Measurements from ENCODE around the gene ACAA1. TPM values are rescaled to one million over a fixed set of nuclear protein-coding genes. Genes with fewer than 3 reads are reported as not detected.

Gene ACAA1
- total and polyA plus RNA-seq, 2 experiments from 2014 or later, result 141 to 250 TPM

GRCh38 chr3:38129058-38129457 is 7.9 kb downstream of the ACAA1 start:
- Histone ChIP-seq H3K4me1 (ENCODE audit: insufficient read depth) (peaks cover 32% of the 10 kb centered on the region), H3K4me2 (no peak overlapping the region), H4K20me1 (ENCODE audit: insufficient read depth, poor library complexity, severe bottlenecking) (peaks cover 9% of the 10 kb centered on the region), H2AFZ (no peak overlapping the region), H3K27me3 (no peaks in the 10 kb centered on the region), H3K4me3 (no peak overlapping the region), H3K36me3 (replicated peaks; ENCODE audit: insufficient read depth, low read depth) (no peaks in the 10 kb centered on the region), H3K9me3 (ENCODE audit: low read depth) (no peaks in the 10 kb centered on the region), H3K79me2 (peaks cover 36% of the 10 kb centered on the region), H3K27ac (peak overlapping the region; percentile 50), H3K9me2 (replicated peaks; ENCODE audit: insufficient read depth) (no peaks in the 10 kb centered on the region)
- DNase-seq (ENCODE audit: low spot score), result no peak
- WGBS (ENCODE audit: low lambda C conversion rate, missing lambda C conversion rate), result over 99% methylated on average over 5 of the region's 5 CpGs
- TF ChIP-seq, protein P1, sequence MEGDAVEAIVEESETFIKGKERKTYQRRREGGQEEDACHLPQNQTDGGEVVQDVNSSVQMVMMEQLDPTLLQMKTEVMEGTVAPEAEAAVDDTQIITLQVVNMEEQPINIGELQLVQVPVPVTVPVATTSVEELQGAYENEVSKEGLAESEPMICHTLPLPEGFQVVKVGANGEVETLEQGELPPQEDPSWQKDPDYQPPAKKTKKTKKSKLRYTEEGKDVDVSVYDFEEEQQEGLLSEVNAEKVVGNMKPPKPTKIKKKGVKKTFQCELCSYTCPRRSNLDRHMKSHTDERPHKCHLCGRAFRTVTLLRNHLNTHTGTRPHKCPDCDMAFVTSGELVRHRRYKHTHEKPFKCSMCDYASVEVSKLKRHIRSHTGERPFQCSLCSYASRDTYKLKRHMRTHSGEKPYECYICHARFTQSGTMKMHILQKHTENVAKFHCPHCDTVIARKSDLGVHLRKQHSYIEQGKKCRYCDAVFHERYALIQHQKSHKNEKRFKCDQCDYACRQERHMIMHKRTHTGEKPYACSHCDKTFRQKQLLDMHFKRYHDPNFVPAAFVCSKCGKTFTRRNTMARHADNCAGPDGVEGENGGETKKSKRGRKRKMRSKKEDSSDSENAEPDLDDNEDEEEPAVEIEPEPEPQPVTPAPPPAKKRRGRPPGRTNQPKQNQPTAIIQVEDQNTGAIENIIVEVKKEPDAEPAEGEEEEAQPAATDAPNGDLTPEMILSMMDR (IDR thresholded peaks at IDR 0.05; ENCODE audit: poor library complexity), result no peak
- no peak for TF ChIP-seq EZH2phosphoT487 (IDR thresholded peaks at IDR 0.05; ENCODE audit: low read depth, severe bottlenecking, unreplicated experiment)

GRCh38 chr3:38128303-38128655 is 8.6 kb downstream of the ACAA1 start:
- no peak for TF ChIP-seq EZH2 (IDR thresholded peaks at IDR 0.05; ENCODE audit: borderline replicate concordance)
- no peak for TF ChIP-seq EZH2phosphoT487 (IDR thresholded peaks at IDR 0.05; ENCODE audit: low read depth, severe bottlenecking, unreplicated experiment)
- TF ChIP-seq, protein P1 (IDR thresholded peaks at IDR 0.05; ENCODE audit: poor library complexity), result no peak
- no peak overlapping the region for H3K4me3 ChIP-seq
- H3K27ac ChIP-seq, result no peak overlapping the region
- no peaks in the 10 kb centered on the region for H3K9me3 ChIP-seq (ENCODE audit: low read depth)
- H3K4me2 ChIP-seq, result no peak overlapping the region
- no peaks in the 10 kb centered on the region for H3K36me3 ChIP-seq (replicated peaks; ENCODE audit: insufficient read depth, low read depth)
- H3K79me2 ChIP-seq, result peaks cover 36% of the 10 kb centered on the region
- H2AFZ ChIP-seq, result no peak overlapping the region
- no peaks in the 10 kb centered on the region for H3K27me3 ChIP-seq
- H3K4me1 ChIP-seq (ENCODE audit: insufficient read depth), result peaks cover 28% of the 10 kb centered on the region
- DNase-seq (ENCODE audit: low spot score), result no peak
- peaks cover 9% of the 10 kb centered on the region for H4K20me1 ChIP-seq (ENCODE audit: insufficient read depth, poor library complexity, severe bottlenecking)
- H3K9me2 ChIP-seq (replicated peaks; ENCODE audit: insufficient read depth), result no peaks in the 10 kb centered on the region
- WGBS (ENCODE audit: low lambda C conversion rate, missing lambda C conversion rate), result 91% methylated on average over 1 of the region's 1 CpG

- no peak overlapping the region for H2AFZ ChIP-seq
- no peak overlapping the region for H3K27ac ChIP-seq
- H3K9me2 ChIP-seq (replicated peaks; ENCODE audit: insufficient read depth), result no peaks in the 10 kb centered on the region
- peaks cover 24% of the 10 kb centered on the region for H3K4me1 ChIP-seq (ENCODE audit: insufficient read depth)
- H3K9me3 ChIP-seq (ENCODE audit: low read depth), result no peaks in the 10 kb centered on the region
- H3K4me2 ChIP-seq, result no peak overlapping the region
- no peaks in the 10 kb centered on the region for H3K27me3 ChIP-seq
- peaks cover 34% of the 10 kb centered on the region for H3K79me2 ChIP-seq
- DNase-seq (ENCODE audit: low spot score), result no peak
- no peak overlapping the region for H3K4me3 ChIP-seq
- WGBS (ENCODE audit: low lambda C conversion rate, missing lambda C conversion rate), result 95% methylated on average over 4 of the region's 4 CpGs
- TF ChIP-seq, protein P1 (IDR thresholded peaks at IDR 0.05; ENCODE audit: poor library complexity), result no peak
- TF ChIP-seq EZH2phosphoT487 (IDR thresholded peaks at IDR 0.05; ENCODE audit: low read depth, severe bottlenecking, unreplicated experiment) (no peak), EZH2 (IDR thresholded peaks at IDR 0.05; ENCODE audit: borderline replicate concordance) (no peak)
- H3K36me3 ChIP-seq (replicated peaks; ENCODE audit: insufficient read depth, low read depth), result no peaks in the 10 kb centered on the region
- peaks cover 9% of the 10 kb centered on the region for H4K20me1 ChIP-seq (ENCODE audit: insufficient read depth, poor library complexity, severe bottlenecking)
Observed at GRCh38 chr3:38127611-38128302, 9.2 kb downstream of the ACAA1 start.
